ENCODE measurements around the gene SDHAF3.

- TF ChIP-seq CTCF (IDR thresholded peaks at IDR 0.05; ENCODE audit: extremely low read depth in 1 of 2, insufficient read depth in 1 of 2, low read depth in 1 of 2, low read length in 2 of 2) (no peak), POLR2A (IDR thresholded peaks at IDR 0.05; ENCODE audit: low read depth, low read length) (no peak), EZH2 (IDR thresholded peaks at IDR 0.05; ENCODE audit: borderline replicate concordance, low read depth, low read length, severe bottlenecking) (no peak), FOS (IDR thresholded peaks at IDR 0.05; ENCODE audit: borderline replicate concordance, insufficient read depth, low read length) (no peak), MAX (IDR thresholded peaks at IDR 0.05; ENCODE audit: insufficient read depth, insufficient read length) (no peak), POLR2AphosphoS5 (IDR thresholded peaks at IDR 0.05; ENCODE audit: insufficient read depth, low read depth, low read length) (no peak), MYC (IDR thresholded peaks at IDR 0.05; ENCODE audit: low read depth, low read length) (no peak)
These were observed 50.3 kb downstream of the SDHAF3 start for GRCh38 chr7:97167749-97168148.

Measured in endothelial cell of umbilical vein (primary cell).